K562 (cell line): ENCODE measurements around the gene FAXC. TPM values are rescaled to one million over a fixed set of nuclear protein-coding genes. Genes with fewer than 3 reads are reported as not detected.

Experiments
- ATAC-seq: fragments of 200-7000 bp; cut with Tn5 transposase; 3 replicates; pipeline ENCODE4 v1.9.1; 2020; ENCODE audit warnings: moderate library complexity
- BruUV-seq: library from RNA; stranded (reverse); fragments of 400-500 nt; replicated peaks from 2 replicates; lab custom pipeline; 2021; lab: Mats Ljungman, UMichigan
- CTCF ChIA-PET: fragments of 300-600 bp; formaldehyde crosslinking; extraction: SDS; loops from one replicate; lab custom pipeline; 2021; ENCODE audit warnings: low intra/inter-chr PET ratio; lab: Yijun Ruan, JAX
- POLR2A ChIA-PET: fragments of 300-600, 350-650 bp; sonication (Branson Sonifier 250); formaldehyde crosslinking; extraction: SDS; loops from one replicate; lab custom pipeline; 2021; ENCODE audit warnings: antibody characterized with exemption, inconsistent platforms; lab: Yijun Ruan, JAX
- DNase-seq, 4 experiments: peaks; one replicate each; pipeline versions ENCODE4 v3.0.0 to v3.0.0-alpha.2; 2011 to 2018; ENCODE audit warnings: low spot score in 3 of 4, mixed read lengths in 3 of 4; ENCODE audit errors: extremely low read depth in 1 of 4
- FAIRE-seq: peaks from 2 replicates; lab custom pipeline; 2011; peaks lifted over from hg19 to GRCh38; lab: Jason Lieb, UNC
- H2AFZ ChIP-seq: 2 replicates; pipeline ENCODE4 v1.6.0; 2011; ENCODE audit warnings: low read depth, low read length, control low read depth, inconsistent platforms
- H3K27ac ChIP-seq: fragments of 200-600 bp; 3 replicates; pipeline ENCODE4 v1.8.0; 2011; ENCODE audit warnings: low read depth, mild to moderate bottlenecking, control low read depth, inconsistent platforms, low read length, moderate library complexity, mixed read lengths; ENCODE audit errors: extremely low read depth
- H3K27me3 ChIP-seq, 2 experiments: fragments of 300-600 bp in 1 of 2; 2 replicates in 1 of 2; 3 replicates in 1 of 2; pipeline versions ENCODE4 v1.6.0 to v1.8.0; 2011; ENCODE audit warnings: inconsistent platforms in 2 of 2, low read length in 2 of 2, mild to moderate bottlenecking in 1 of 2, mixed read lengths in 1 of 2, moderate library complexity in 1 of 2; ENCODE audit not compliant: control insufficient read depth in 2 of 2, insufficient read depth in 2 of 2
- H3K36me3 ChIP-seq: fragments of 300-600 bp; 3 replicates; pipeline ENCODE4 v1.8.0; 2011; ENCODE audit warnings: mild to moderate bottlenecking, low read length, inconsistent platforms; ENCODE audit not compliant: control insufficient read depth, insufficient read depth
- H3K4me1 ChIP-seq, 2 experiments: fragments of 200-600 bp in 1 of 2; replicated peaks in 1 of 2; 2 replicates in 1 of 2; 3 replicates in 1 of 2; pipeline versions ENCODE4 v1.5.1 to v1.8.0; 2011; ENCODE audit warnings: inconsistent platforms in 2 of 2, low read length in 2 of 2, mild to moderate bottlenecking in 1 of 2, mixed read lengths in 1 of 2, moderate library complexity in 1 of 2; ENCODE audit not compliant: control insufficient read depth in 2 of 2, insufficient read depth in 2 of 2
- H3K4me2 ChIP-seq: 2 replicates; pipeline ENCODE4 v1.6.1; 2011; ENCODE audit warnings: low read length, control low read depth, inconsistent platforms, mixed read lengths; ENCODE audit not compliant: insufficient read depth
- H3K4me3 ChIP-seq: fragments of 200-600 bp; sonication (generic), shearing (Covaris generic); 2 replicates; pipeline ENCODE4 v1.5.1; 2016; ENCODE audit warnings: control low read depth, inconsistent platforms
- H3K79me2 ChIP-seq: fragments of 200-600 bp; 3 replicates; pipeline ENCODE4 v1.8.0; 2011; ENCODE audit warnings: low read length, inconsistent platforms; ENCODE audit not compliant: control insufficient read depth, insufficient read depth
- H3K9ac ChIP-seq, 2 experiments: 2 replicates each; pipeline versions ENCODE4 v1.6.0 to v1.6.1; 2011; ENCODE audit warnings: low read depth in 2 of 2, low read length in 2 of 2, control low read depth in 1 of 2, inconsistent platforms in 1 of 2, mild to moderate bottlenecking in 1 of 2, mixed read lengths in 1 of 2; ENCODE audit not compliant: insufficient read depth in 1 of 2
- H3K9me1 ChIP-seq: one replicate; pipeline ENCODE4 v1.6.0; 2011; ENCODE audit warnings: inconsistent platforms, mild to moderate bottlenecking, low read length, moderate library complexity; ENCODE audit not compliant: control insufficient read depth, insufficient read depth
- H3K9me3 ChIP-seq: replicated peaks from 2 replicates; pipeline ENCODE4 v1.5.1; 2011; ENCODE audit warnings: low read depth, low read length, inconsistent platforms; ENCODE audit not compliant: control insufficient read depth, insufficient read depth
- H4K20me1 ChIP-seq: replicated peaks from 2 replicates; pipeline ENCODE4 v1.6.1; 2011; ENCODE audit warnings: low read length, inconsistent platforms, mixed read lengths; ENCODE audit not compliant: control insufficient read depth, insufficient read depth
- ARID3B ChIP-seq: fragments of 250-450 bp; sonication (Bioruptor Pico); IDR thresholded peaks from 2 replicates; pipeline ENCODE4 v1.4.0; 2020; ENCODE audit warnings: borderline replicate concordance
- CEBPG ChIP-seq, 3 experiments: fragments of 200-800 bp in 1 of 3; sonication (Bioruptor generic) in 1 of 3; sonication (generic) in 1 of 3; formaldehyde crosslinking in 1 of 3; IDR thresholded peaks in 2 of 3; conservative IDR thresholded peaks in 1 of 3; 2 replicates each; pipeline versions ENCODE4 v1.6.1 to v1.8.0; 2016 to 2022; ENCODE audit warnings: missing compliant biosample characterization in 2 of 3, missing genetic modification characterization in 2 of 3, mild to moderate bottlenecking in 1 of 3, missing genetic modification reagents in 1 of 3
- DMBX1 ChIP-seq: fragments of 250-450 bp; sonication (Bioruptor Pico); IDR thresholded peaks from 2 replicates; pipeline ENCODE4 v1.8.0; 2022; ENCODE audit warnings: inconsistent platforms, mild to moderate bottlenecking, moderate library complexity, borderline replicate concordance
- E2F4 ChIP-seq: sonication (generic); formaldehyde crosslinking; IDR thresholded peaks from 2 replicates; pipeline ENCODE4 v1.8.0; 2022; ENCODE audit warnings: mild to moderate bottlenecking, low read depth, missing genetic modification reagents
- FOXP4 ChIP-seq: sonication (generic); formaldehyde crosslinking; IDR thresholded peaks from 2 replicates; pipeline ENCODE4 v1.8.0; 2022; ENCODE audit warnings: mild to moderate bottlenecking, missing genetic modification reagents, borderline replicate concordance
- GTF2B ChIP-seq: IDR thresholded peaks from 2 replicates; pipeline ENCODE4 v1.6.1; 2011; ENCODE audit not compliant: insufficient read length; ENCODE audit errors: extremely low read depth
- RAD51 ChIP-seq: fragments of 450-650 bp; IDR thresholded peaks from 2 replicates; pipeline ENCODE4 v1.7.1; 2016; ENCODE audit warnings: low read depth, mild to moderate bottlenecking, borderline replicate concordance
- SIX5 ChIP-seq, 2 experiments: IDR thresholded peaks; 2 replicates each; pipeline ENCODE4 v1.6.1; 2011; ENCODE audit warnings: low read length in 2 of 2, borderline replicate concordance in 1 of 2, low read depth in 1 of 2, mild to moderate bottlenecking in 1 of 2, moderate library complexity in 1 of 2; ENCODE audit not compliant: insufficient read depth in 1 of 2
- ZBTB49 ChIP-seq: sonication (generic); formaldehyde crosslinking; IDR thresholded peaks from 2 replicates; pipeline ENCODE4 v1.8.0; 2022; ENCODE audit warnings: missing genetic modification reagents, mild to moderate bottlenecking, borderline replicate concordance
- ZNF347 ChIP-seq: fragments of 450-650 bp; formaldehyde crosslinking; IDR thresholded peaks from 2 replicates; pipeline ENCODE4 v1.4.0; 2020; ENCODE audit warnings: low read depth, mild to moderate bottlenecking, moderate library complexity
- ZNF436 ChIP-seq: fragments of 250-450, 450-650 bp; sonication (Bioruptor Pico); formaldehyde crosslinking; IDR thresholded peaks from 2 replicates; pipeline ENCODE4 v1.7.0; 2020; ENCODE audit warnings: mild to moderate bottlenecking
- ZZZ3 ChIP-seq: fragments of 450-650 bp; IDR thresholded peaks from 2 replicates; pipeline ENCODE4 v1.6.1; 2016; ENCODE audit warnings: antibody characterized with exemption, mild to moderate bottlenecking, moderate library complexity
- WGBS: fragments of 100-300 bp; shearing (Covaris generic); methylation state at CpG from one replicate; pipeline ENCODE4 v1.1.6; 2016; ENCODE audit warnings: low coverage, mixed read lengths; ENCODE audit not compliant: insufficient coverage; ENCODE audit errors: missing lambda C conversion rate; 5-methylcytosine and 5-hydroxymethylcytosine counted together
- in situ Hi-C: fragments of 300-500 bp; cut with MboI; formaldehyde crosslinking; loops from 4 replicates; pipeline ENCODE4 v1.15.0; 2018; ENCODE audit warnings: inconsistent platforms, mixed read lengths
- intact Hi-C: fragments of 100-400 bp; cut with micrococcal nuclease; formaldehyde crosslinking; loops from 2 replicates; pipeline ENCODE4 v1.14.2; 2022
- polyA plus RNA-seq, 8 experiments: library from polyadenylated mRNA; depleted of rRNA in 4 of 8; stranded (reverse) in 5 of 8; unstranded in 3 of 8; fragments of >200 nt; fragmentation: Nextera tagmentation in 2 of 8; fragmentation: Illumina TruSeq in 1 of 8; extraction: Ambion mirVana in 2 of 8; extraction: Trizol in 1 of 8; gene quantifications; 2 replicates each; pipeline versions ENCODE4 v1.2.1 to v1.2.3, GENCODE V29; 2011 to 2014; ENCODE audit warnings: inconsistent platforms in 1 of 8, missing spikeins in 1 of 8
- total RNA-seq, 7 experiments: library from RNA; depleted of rRNA in 6 of 7; stranded (reverse); fragments of >200 nt in 6 of 7; fragmentation: Illumina TruSeq in 2 of 7; extraction: Trizol in 2 of 7; gene quantifications; 2 replicates each; pipeline versions ENCODE4 v1.2.1 to v1.2.3, GENCODE V29; 2011 to 2021; ENCODE audit warnings: low replicate concordance in 1 of 7

The FAXC gene
- total and polyA plus RNA-seq, 9 of the 15 experiments (the other 6 are each of a cell fraction or from before 2014, with no cell fraction given): 0.06 to 0.40 (median 0.13) TPM; not detected in 5

GRCh38 chr6:99285881-99286280, 63.6 kb downstream of the FAXC start:
- intact Hi-C loops: no loop called here
- TF ChIP-seq ARID3B (CRISPR knock-in tag) (no peak), ZZZ3 (no peak), ZNF436 (no peak), SIX5 (IDR thresholded peaks at IDR 0.05; ENCODE audit: borderline replicate concordance in 1 of 2, insufficient read depth in 1 of 2, low read depth in 1 of 2, low read length in 2 of 2) (no peak), RAD51 (no peak), CEBPG (CRISPR knock-in tag; IDR thresholded peaks at IDR 0.05) (no peak), CEBPG (tag; conservative IDR thresholded peaks at IDR 0.05 in 1 of 2, IDR thresholded peaks at IDR 0.05 in 1 of 2) (no peak), ZBTB49 (CRISPR knock-in tag) (no peak), ZNF347 (no peak), GTF2B (no peak), E2F4 (no peak), FOXP4 (CRISPR knock-in tag) (no peak), DMBX1 (CRISPR knock-in tag) (no peak)

More at GRCh38 chr6:99285881-99286280, 63.6 kb downstream of the FAXC start:
- no peaks in the 10 kb centered on the region for H3K36me3 ChIP-seq
- POLR2A ChIA-PET: interaction anchor here (0.9 kb wide), 1 partner anchor 10 kb away, joined by 3 read pairs; no protein-coding TSS in a partner anchor
- ATAC-seq (no peak), DNase-seq (no peak), FAIRE-seq (no peak)
- H3K9me3 ChIP-seq: no peaks in the 10 kb centered on the region
- H4K20me1 ChIP-seq: no peaks in the 10 kb centered on the region
- H3K9ac ChIP-seq: no peak overlapping the region
- in situ Hi-C loops: no loop called here
- no peaks in the 10 kb centered on the region for H3K79me2 ChIP-seq
- peaks cover 0 to 4% of the 10 kb centered on the region in 2 experiments; a peak in 2 of 5 replicates for H3K27me3 ChIP-seq
- 1% methylated on average over 4 of the region's 4 CpGs for WGBS
- no peak overlapping the region for H3K27ac ChIP-seq
- H3K4me3 ChIP-seq: no peak overlapping the region
- no peaks in the 10 kb centered on the region for H3K9me1 ChIP-seq
- no peak overlapping the region for H3K4me2 ChIP-seq
- CTCF ChIA-PET: no interaction called here
- no peak overlapping the region for H2AFZ ChIP-seq
- BruUV-seq: no TSS peak
- H3K4me1 ChIP-seq: no peaks in the 10 kb centered on the region
